GM19328 (cell line): ENCODE data around the gene NCOA4.
A peak's percentile ranks its signal among the peaks of the same experiment; 100 is the strongest.
"Not testable (repeated sequence)": the region's sequence is repeated elsewhere in the genome, so short reads cannot be mapped to it uniquely, and the experiment has no call there.

Experiments
- ATAC-seq: cut with Tn5 transposase; IDR thresholded peaks from one replicate; pipeline ENCODE4 v1.9.1; 2021; ENCODE audit warnings: mild to moderate bottlenecking, moderate library complexity; ENCODE audit not compliant: unreplicated experiment

NCOA4 gene

GRCh38 chr10:45985590-45985989 lies 44.8 kb downstream of the NCOA4 start:
- not testable (repeated sequence) for ATAC-seq

- not testable (repeated sequence) for ATAC-seq
Measured at GRCh38 chr10:45984473-45984872, 46.0 kb downstream of the NCOA4 start.

DNA sequence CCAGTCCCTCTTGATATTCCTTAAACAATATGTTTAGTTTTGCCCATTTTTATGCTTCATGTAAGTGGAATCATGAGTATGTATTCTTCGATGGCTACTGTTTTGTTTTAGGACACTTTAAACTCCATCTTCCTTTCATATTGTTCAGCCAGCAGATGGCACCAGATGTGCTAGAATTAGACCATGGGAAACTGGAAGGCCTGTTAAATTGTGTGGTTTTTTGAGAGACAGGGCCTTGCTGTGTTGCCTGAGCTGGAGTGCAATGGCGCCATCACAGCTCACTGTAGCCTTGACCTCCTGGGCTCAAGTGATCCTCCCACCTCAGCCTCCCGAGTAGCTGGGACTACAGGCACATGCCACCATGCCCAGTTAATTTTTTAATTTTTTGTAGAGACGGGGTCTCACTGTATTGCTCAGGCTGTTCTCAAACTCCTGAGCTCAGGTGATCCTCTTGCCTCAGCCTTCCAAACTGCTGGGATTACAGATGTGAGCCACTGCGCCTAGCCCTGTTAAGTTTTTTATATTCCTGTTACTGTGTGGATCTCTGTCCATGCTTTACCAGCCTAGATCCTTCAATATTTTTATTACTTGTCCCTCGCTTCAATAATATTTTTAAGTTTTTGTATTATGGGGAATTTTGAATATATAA lies 46.8 kb downstream of the NCOA4 start:
- not testable (repeated sequence) for ATAC-seq

GRCh38 chr10:45981367-45981766 lies 49.1 kb downstream of the NCOA4 start:
- ATAC-seq: not testable (repeated sequence)

GRCh38 chr10:45978554-45978953 lies 51.9 kb downstream of the NCOA4 start:
- peak; percentile 61 for ATAC-seq

- ATAC-seq: not testable (repeated sequence)
Measured at GRCh38 chr10:45974041-45974440, 56.4 kb downstream of the NCOA4 start.

DNA sequence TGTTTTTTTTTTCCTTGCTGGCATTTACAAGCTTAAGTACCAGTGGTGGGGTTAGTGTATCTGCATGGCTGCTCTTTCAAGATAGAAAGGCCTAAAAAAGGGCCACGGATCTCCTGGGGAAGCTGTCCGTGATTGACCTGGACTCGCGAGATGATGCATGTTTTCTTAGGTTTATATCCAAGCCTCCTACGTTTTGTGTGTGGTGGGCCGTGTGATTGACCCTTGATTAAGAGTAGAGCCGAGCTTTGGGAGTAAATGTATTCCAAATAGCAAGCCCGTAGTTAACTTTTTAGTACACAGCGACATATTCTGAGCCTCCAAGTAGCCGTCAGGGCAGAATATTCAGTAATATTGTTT lies 57.6 kb downstream of the NCOA4 start:
- ATAC-seq: peak; percentile 17

DNA sequence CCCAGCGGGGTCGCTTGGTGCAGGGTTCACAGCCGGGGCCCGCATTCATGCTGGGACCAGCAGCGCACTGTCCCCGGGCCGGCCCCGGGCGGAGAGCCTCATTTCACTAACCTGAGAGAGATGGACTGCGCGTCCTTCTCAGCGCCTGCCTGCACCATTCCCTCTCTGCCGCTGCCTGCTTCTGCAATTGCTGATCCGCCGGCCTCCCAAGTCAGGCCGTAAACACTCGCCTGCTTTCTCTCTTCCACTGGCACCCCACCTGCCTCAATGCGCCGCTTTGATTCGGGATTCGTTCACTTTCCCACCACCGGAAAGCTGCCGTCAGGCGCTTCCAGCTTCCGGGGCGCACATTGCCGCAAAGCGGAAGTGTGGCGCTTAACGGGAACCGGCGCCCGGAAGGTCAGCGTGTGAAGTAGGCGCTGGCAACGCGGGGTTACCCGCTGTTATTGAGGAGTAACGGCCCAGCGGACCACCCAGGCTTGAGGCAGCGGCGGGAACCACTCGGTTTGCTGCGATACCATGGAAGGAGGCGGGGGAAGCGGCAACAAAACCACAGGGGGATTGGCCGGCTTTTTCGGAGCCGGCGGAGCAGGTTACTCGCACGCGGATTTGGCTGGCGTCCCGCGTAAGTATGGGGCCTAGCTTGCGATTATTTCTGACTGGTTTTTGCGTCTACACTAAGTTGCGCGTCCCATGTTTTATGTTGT lies 58.2 kb downstream of the NCOA4 start, which contains the start of gene TIMM23:
Gene TIMM23 (plus strand): TSS at position 384 of the 707 bp plus-strand sequence. CDS start 136 bp downstream, at position 520.
- ATAC-seq: peak; percentile 54

- peak; percentile 40 for ATAC-seq
Measured at GRCh38 chr10:45971742-45972105, 58.7 kb downstream of the NCOA4 start.

DNA sequence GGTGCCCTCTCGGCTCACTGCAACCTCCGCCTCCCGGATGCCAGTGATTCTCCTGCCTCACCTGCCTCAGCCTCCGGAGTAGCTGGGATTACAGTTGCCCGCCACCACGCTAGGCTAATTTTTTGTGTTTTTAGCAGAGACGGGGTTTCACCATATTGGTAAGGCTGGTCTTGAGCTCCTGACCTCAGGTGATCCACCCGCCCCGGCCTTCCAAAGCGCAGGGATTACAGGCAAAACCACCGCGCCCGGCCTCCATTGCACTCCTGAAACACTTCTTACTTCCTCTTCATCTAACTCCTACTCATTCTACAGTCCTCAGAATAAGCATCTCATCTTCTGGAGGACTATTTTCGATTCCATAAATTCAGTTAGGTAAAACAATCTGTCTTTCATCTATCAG lies 59.4 kb downstream of the NCOA4 start:
- not testable (repeated sequence) for ATAC-seq

DNA sequence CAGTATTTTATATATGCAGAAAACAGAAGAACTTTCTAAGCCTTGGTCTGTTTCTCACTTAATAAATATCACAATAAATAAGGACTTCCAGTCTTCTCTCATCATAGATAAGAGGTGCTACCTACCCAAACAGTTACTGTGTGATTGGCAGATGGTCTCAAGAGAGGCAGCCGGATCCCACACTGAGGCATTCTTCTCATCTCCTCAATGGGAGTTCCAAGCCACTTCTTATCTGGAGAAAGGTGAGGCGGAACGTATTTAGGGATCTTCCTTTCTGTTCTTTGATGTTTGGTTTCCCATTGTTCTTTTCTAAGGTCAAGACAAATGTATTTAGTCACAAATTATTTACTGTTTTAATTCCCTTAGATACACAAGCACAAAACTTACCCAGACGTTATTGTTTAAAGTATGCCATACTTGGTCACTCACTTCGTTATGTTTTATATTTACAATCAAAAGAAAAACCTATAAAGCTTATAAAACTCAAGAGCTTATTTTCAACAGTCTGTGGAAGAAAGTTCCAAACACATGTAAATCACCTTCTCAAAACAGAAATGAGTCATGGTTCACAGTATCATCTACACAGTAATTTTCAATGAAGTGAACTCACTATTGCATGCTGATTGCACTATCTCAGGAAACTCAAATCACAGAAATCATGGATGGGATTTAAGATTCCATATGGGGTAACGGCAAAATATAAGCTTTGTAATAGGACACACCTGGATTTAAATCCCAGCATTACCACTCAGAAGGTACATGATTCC lies 67.6 kb downstream of the NCOA4 start:
- not testable (repeated sequence) for ATAC-seq

DNA sequence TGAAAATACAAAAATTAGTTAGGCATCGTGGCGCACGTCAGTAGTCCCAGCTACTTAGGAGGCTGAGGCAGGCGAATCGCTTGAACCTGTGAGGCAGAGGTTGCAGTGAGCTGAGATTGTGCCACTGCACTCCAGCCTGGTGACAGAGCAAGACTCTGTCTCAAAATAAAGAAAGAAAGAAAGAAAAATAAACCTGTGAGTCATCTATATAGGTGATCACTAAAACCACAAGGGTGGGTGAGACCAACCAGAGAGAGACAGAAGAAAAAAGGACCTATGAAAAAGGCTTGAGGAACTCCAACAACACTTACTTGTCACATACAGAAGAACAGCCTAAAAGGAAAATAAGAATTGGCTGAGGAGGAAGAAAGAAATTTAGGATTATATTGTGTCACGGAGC lies 72.5 kb downstream of the NCOA4 start:
- ATAC-seq: not testable (repeated sequence)

- ATAC-seq: not testable (repeated sequence)
Measured at GRCh38 chr10:45956634-45957033, 73.8 kb downstream of the NCOA4 start.
